ENCODE measurements around the gene GHR.

Gene GHR

DNA sequence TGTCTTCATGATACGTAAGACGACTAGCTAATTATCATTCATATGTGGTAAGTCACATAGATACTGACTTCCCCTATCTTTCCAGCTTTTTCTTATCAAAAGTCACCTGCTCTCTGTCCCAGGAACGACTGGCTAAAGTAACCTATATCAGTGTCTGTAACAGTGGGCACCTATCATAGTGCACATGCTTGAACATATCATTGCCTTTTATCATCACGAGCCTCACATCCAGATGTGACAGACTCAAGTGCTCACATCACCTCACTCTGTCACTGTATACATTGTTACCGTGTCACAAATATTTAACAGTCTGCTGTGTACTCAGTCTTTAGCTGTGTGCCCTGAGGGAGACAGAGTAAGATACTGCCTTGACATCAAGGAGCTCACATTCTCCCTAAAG is 208.0 kb downstream of the GHR start:
- TF ChIP-seq, protein P1, sequence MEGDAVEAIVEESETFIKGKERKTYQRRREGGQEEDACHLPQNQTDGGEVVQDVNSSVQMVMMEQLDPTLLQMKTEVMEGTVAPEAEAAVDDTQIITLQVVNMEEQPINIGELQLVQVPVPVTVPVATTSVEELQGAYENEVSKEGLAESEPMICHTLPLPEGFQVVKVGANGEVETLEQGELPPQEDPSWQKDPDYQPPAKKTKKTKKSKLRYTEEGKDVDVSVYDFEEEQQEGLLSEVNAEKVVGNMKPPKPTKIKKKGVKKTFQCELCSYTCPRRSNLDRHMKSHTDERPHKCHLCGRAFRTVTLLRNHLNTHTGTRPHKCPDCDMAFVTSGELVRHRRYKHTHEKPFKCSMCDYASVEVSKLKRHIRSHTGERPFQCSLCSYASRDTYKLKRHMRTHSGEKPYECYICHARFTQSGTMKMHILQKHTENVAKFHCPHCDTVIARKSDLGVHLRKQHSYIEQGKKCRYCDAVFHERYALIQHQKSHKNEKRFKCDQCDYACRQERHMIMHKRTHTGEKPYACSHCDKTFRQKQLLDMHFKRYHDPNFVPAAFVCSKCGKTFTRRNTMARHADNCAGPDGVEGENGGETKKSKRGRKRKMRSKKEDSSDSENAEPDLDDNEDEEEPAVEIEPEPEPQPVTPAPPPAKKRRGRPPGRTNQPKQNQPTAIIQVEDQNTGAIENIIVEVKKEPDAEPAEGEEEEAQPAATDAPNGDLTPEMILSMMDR (IDR thresholded peaks at IDR 0.05) = no peak
- Histone ChIP-seq H3K4me3 (no peak overlapping the region), H3K27ac (no peak overlapping the region)
- DNase-seq (ENCODE audit: low spot score) = no peak

DNA sequence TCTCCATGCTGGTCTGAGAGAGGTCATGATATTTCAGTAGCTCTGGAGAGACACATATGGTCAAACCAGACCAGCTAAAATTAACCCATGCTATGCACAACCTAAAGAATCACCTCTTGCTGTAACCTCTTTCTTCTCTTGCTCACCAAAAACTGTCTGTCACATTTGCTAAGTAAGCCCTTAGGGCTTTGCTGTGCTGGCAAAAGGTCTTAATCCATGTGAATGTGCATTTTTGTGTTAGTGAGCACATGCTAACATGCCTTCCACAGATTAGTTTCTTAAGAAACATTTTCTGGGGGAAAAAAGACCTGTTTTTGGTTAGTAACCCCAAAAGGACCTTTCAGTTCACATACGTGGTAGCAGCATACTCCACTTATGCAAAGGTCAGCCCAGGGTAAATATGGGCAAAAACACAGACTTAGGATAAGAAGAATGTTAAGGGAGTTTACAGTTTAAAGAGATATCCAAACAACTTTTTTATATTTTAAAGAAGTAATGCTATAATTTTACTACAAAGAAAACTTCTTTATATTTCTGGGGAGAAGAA is 209.2 kb downstream of the GHR start:
- H3K27ac ChIP-seq = no peak overlapping the region
- H3K4me3 ChIP-seq = no peak overlapping the region
- TF ChIP-seq, protein P1 (IDR thresholded peaks at IDR 0.05) = no peak
- no peak for DNase-seq (ENCODE audit: low spot score)

DNA sequence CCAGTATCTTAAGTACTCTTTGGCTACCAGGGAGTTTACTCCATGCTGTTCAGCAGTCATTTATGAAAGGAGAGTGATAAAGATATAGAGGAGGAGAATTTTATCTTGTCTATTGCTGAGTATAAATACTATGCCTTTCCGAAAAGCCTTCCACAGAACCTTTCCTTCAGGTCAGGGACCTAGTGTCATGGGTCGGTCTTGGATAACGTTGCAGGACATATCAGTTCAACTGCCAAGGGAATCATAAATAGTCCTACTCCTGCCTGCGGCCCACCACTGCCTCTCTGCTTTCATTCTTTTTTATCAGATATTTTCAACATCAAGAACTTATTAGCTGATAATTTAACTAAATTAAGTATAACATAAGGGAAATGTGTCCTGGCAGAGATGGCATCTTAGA is 211.3 kb downstream of the GHR start:
- TF ChIP-seq, protein P1 (IDR thresholded peaks at IDR 0.05) = no peak
- Histone ChIP-seq H3K4me3 (no peak overlapping the region), H3K27ac (no peak overlapping the region)
- no peak for DNase-seq (ENCODE audit: low spot score)

DNA sequence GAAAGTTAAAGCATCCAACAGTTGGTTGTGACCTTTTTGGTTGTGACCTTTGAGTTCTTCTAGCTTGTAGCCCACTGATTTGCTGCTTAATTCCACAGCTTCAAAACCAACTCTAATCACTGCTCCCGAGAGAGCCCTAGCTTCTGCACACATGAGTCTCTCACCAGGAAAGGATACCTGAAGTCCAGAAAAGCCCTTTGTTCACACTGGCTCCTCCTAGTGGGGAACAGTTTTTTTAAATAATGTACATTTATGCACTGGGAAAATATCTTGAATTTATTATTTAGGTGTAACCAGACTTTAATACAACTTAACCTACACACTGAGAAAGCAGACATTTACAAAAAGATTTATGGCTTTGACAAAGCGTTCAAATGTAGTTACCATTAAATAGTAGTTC is 213.2 kb downstream of the GHR start:
- H3K4me3 ChIP-seq = no peak overlapping the region
- TF ChIP-seq, protein P1 (IDR thresholded peaks at IDR 0.05) = no peak
- no peak for DNase-seq (ENCODE audit: low spot score)
- no peak overlapping the region for H3K27ac ChIP-seq

DNA sequence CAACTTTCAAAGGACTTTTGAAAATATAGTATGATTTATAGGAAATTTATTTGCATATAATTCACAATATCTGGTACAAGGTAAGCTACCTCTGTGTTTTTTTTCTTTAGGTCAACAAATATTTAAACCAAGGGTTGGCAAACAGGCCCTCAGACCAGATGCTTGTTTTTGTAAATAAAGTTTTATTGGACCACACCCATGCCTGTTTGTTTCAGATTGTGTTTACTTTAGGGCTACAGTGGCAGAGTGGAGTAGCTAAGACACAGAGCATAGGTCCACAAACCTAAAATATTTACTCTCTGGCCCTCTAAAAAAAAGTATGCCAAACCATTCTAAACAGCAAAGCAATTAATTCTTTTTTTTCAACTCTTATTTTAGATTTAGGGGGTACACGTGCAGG is 213.7 kb downstream of the GHR start:
- TF ChIP-seq, protein P1 (IDR thresholded peaks at IDR 0.05) = no peak
- no peak overlapping the region for H3K27ac ChIP-seq
- DNase-seq (ENCODE audit: low spot score) = no peak
- no peak overlapping the region for H3K4me3 ChIP-seq

DNA sequence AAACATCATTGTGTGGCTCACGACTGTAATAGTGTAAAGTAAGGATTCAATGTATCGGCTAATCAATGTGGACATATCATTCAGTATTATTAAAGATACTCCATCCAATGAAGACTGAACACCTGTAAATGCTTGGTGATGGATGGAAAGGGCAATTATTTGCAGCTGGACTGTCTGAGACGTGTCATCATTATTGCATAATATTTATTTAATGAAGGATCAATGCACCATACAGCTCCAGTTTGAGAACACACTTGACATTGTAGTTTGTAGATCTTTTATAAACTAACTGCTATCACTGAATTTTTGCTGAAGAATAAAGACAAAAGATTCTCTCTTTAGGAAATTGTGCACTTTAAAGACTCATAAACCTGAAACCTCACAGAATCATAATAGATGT is 215.7 kb downstream of the GHR start:
- no peak overlapping the region for H3K4me3 ChIP-seq
- TF ChIP-seq, protein P1 (IDR thresholded peaks at IDR 0.05) = no peak
- DNase-seq (ENCODE audit: low spot score) = no peak
- H3K27ac ChIP-seq = no peak overlapping the region

DNA sequence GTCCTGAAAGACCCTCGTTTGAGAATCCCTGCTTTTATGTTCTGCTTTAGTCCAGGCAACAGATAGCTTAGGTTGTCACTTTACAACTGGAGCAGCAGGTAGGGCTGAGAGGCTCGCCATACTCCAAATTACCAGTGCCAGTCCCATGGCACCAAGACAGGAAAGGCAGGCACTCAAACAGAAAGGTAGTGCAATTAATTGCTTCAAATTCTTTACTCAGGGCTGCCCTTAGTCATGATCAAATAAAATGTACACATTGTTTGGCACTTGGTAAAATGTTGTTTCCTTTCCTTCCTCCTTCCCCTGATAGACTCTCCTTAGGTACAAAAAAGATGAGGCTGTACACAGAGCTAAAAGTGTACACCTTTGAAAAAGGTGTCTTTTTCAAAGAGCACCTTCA is 217.6 kb downstream of the GHR start:
- TF ChIP-seq, protein P1 (IDR thresholded peaks at IDR 0.05) = no peak
- no peak for DNase-seq (ENCODE audit: low spot score)
- no peak overlapping the region for H3K27ac ChIP-seq
- no peak overlapping the region for H3K4me3 ChIP-seq

All from coronary artery (tissue), 2 donors.